Measurements from ENCODE around the gene RELA. TPM values are rescaled to one million over a fixed set of nuclear protein-coding genes. Genes with fewer than 3 reads are reported as not detected.

Gene RELA
- total RNA-seq, 2 donors from 2014 or later = 51.8 to 98.4 TPM

GRCh38 chr11:65648997-65649493, 13.7 kb downstream of the RELA start:
- H3K36me3 ChIP-seq = no peaks in the 10 kb centered on the region
- WGBS = 51% methylated on average over 12 of the region's 12 CpGs
- no peaks in the 10 kb centered on the region for H3K9me3 ChIP-seq
- peaks cover 23% of the 10 kb centered on the region for H3K4me1 ChIP-seq (replicated peaks)
- TF ChIP-seq POLR2AphosphoS5 (IDR thresholded peaks at IDR 0.05) = no peak
- no peak for TF ChIP-seq POLR2A (IDR thresholded peaks at IDR 0.05)
- TF ChIP-seq CTCF (IDR thresholded peaks at IDR 0.05) = no peak
- peak overlapping the region; percentile 34 to 96 for H3K27ac ChIP-seq
- no peak for DNase-seq (ENCODE audit: low spot score)
- intact Hi-C loops (cut with DNase I) = no loop called here
- H3K27me3 ChIP-seq (replicated peaks; ENCODE audit: insufficient read depth) = no peaks in the 10 kb centered on the region
- H3K4me3 ChIP-seq = no peak overlapping the region

GRCh38 chr11:65646958-65647701, 15.6 kb downstream of the RELA start:
- 21% methylated on average over 74 of the region's 87 CpGs for whole genome bisulfite sequencing
- Histone ChIP-seq H3K9me3 (no peaks in the 10 kb centered on the region), H3K4me1 (replicated peaks) (peaks cover 15% of the 10 kb centered on the region), H3K27ac (peak overlapping the region; percentile 60 to 65), H3K4me3 (peak overlapping the region; percentile 41 to 45), H3K36me3 (no peaks in the 10 kb centered on the region), H3K27me3 (replicated peaks; ENCODE audit: insufficient read depth) (no peaks in the 10 kb centered on the region)
- peak; percentile 58 for DNase-seq (ENCODE audit: low spot score)
- intact Hi-C loops (cut with DNase I) = no loop called here
- peak in 1 of 4 experiments; percentile 8 for TF ChIP-seq CTCF (IDR thresholded peaks at IDR 0.05)
- TF ChIP-seq POLR2A (IDR thresholded peaks at IDR 0.05) = peak; percentile 79
- TF ChIP-seq POLR2AphosphoS5 (IDR thresholded peaks at IDR 0.05) = no peak

- intact Hi-C loops (cut with DNase I) = no loop called here
- H3K4me3 ChIP-seq = peak overlapping the region; percentile 41 to 45
- H3K4me1 ChIP-seq (replicated peaks) = peaks cover 8% of the 10 kb centered on the region
- no peaks in the 10 kb centered on the region for H3K9me3 ChIP-seq
- H3K27me3 ChIP-seq (replicated peaks; ENCODE audit: insufficient read depth) = no peaks in the 10 kb centered on the region
- no peak overlapping the region for H3K27ac ChIP-seq
- WGBS = 85% methylated on average over 52 of the region's 68 CpGs
- H3K36me3 ChIP-seq = no peaks in the 10 kb centered on the region
- no peak for DNase-seq (ENCODE audit: low spot score)
- TF ChIP-seq POLR2AphosphoS5 (IDR thresholded peaks at IDR 0.05) (no peak), CTCF (IDR thresholded peaks at IDR 0.05) (no peak), POLR2A (IDR thresholded peaks at IDR 0.05) (no peak)
Observed at GRCh38 chr11:65646288-65646957, 16.3 kb downstream of the RELA start.

GRCh38 chr11:65645710-65646109, 17.0 kb downstream of the RELA start:
- H3K36me3 ChIP-seq = no peaks in the 10 kb centered on the region
- intact Hi-C loops (cut with DNase I) = no loop called here
- H3K27ac ChIP-seq = no peak overlapping the region
- H3K4me3 ChIP-seq = no peak overlapping the region
- DNase-seq (ENCODE audit: low spot score) = no peak
- no peaks in the 10 kb centered on the region for H3K9me3 ChIP-seq
- WGBS = 80% methylated on average over 10 of the region's 10 CpGs
- TF ChIP-seq POLR2AphosphoS5 (IDR thresholded peaks at IDR 0.05) (no peak), POLR2A (IDR thresholded peaks at IDR 0.05) (no peak), CTCF (IDR thresholded peaks at IDR 0.05) (no peak)
- peaks cover 1% of the 10 kb centered on the region for H3K4me1 ChIP-seq (replicated peaks)
- no peaks in the 10 kb centered on the region for H3K27me3 ChIP-seq (replicated peaks; ENCODE audit: insufficient read depth)

Measured in prostate gland (tissue), 2 donors.